GM15510 (cell line): ENCODE results near the gene BBS4.
"Not testable (repeated sequence)": the region's sequence is repeated elsewhere in the genome, so short reads cannot be mapped to it uniquely, and the experiment has no call there.

Source experiments
- POLR2A ChIP-seq: IDR thresholded peaks from 3 replicates; pipeline ENCODE4 v1.6.1; 2011; ENCODE audit warnings: borderline replicate concordance; ENCODE audit not compliant: insufficient read length; ENCODE audit errors: extremely low read depth

The BBS4 gene, protein sequence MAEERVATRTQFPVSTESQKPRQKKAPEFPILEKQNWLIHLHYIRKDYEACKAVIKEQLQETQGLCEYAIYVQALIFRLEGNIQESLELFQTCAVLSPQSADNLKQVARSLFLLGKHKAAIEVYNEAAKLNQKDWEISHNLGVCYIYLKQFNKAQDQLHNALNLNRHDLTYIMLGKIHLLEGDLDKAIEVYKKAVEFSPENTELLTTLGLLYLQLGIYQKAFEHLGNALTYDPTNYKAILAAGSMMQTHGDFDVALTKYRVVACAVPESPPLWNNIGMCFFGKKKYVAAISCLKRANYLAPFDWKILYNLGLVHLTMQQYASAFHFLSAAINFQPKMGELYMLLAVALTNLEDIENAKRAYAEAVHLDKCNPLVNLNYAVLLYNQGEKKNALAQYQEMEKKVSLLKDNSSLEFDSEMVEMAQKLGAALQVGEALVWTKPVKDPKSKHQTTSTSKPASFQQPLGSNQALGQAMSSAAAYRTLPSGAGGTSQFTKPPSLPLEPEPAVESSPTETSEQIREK

DNA sequence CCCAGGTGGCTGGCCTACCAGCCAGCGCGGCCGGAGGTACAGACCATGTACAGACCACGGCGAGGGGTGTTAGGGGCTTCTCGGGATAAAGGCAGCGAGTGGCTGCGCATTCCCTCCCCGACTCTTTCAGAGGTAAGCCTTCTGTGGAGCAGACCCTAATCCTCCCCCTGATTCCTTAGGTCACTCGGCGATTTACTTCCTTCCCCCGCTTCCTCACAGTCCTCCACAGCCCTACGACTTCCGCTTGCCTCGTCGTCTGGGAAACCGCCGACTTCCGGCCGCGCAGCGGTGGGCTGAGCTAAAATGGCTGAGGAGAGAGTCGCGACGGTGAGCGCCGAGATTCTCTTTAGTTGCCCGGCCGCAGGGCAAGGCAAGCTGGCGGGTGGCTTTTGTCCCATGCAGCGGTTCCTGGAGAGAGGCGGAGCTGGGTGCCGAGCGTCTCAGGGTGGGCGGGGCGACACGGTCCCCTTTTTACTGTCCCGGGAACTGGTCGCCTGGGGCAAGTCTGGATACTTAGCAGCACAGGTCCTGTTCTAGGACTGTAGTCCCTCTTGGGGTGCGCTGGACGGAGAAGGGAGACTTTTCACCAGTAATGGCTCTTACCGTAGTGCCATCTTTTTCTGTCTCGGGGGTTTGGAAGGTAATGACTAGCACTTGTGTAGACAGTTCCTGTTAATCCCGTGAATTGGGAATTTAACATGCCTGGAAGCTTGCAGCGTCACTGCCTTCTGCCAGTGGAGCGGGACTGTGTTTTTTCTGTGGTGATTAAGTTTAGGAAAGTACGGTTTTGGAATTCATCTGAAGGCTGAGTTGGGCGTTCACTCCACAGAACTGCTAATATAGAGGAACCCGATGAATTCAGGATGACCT, at the start of gene BBS4, which contains the start of gene HIGD2B:
BBS4 (plus strand) TSS at position 283 of the 870 bp plus-strand sequence; CDS start at position 304, 21 bp downstream.
HIGD2B (minus strand) TSS at position 258 of the 870 bp plus-strand sequence. CDS start 9,808 bp downstream, outside the sequence.
- TF ChIP-seq POLR2A = peak; percentile 82

- not testable (repeated sequence) for TF ChIP-seq POLR2A
Observed at GRCh38 chr15:72654397-72654796, 31.6 kb upstream of the BBS4 start, which contains the start of gene GOLGA6B. Gene GOLGA6B, plus strand, starts transcription at chr15:72654697. Its CDS starts 41 bp downstream, at chr15:72654738.

DNA sequence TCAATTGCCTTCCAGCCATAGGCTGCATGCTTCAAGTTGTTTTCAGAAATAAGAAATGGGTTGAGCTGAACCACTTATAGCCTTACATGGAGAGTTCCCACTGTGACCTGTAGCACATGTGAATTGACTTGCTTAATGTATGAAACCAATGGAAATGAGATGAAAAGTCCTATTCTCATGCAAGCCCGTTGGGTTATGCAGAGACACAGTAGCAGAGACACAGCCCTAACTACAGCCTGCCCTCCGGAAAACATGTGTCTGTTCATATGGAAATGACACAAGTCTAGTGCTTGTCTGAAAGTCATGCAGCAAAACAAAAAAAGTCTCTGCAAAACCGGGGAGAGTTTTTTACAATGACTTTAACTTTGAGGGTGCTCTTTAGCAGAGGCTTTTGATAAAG, 14.5 kb upstream of the BBS4 start:
- no peak for TF ChIP-seq POLR2A

GRCh38 chr15:72676838-72677237, 9.2 kb upstream of the BBS4 start:
- no peak for TF ChIP-seq POLR2A

DNA sequence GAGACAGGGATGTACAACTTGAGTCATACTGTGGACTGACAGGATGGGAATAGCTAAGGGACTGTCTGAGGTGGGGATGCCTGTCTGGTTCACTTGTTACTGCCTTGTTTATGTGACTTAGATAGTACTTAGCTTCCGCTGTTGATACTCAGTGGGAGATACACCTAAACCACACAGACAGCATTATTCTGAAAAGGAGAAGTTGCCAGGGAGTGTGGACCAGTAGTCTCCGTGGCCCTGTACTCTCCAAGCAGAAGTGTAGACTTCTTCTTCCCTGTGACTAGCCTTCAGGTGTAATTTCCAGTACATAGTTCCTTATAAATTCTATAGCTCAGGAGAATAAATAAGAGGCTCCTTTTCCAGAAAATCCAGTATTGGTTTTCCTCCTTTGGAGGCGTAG, 5.1 kb upstream of the BBS4 start:
- no peak for TF ChIP-seq POLR2A

GRCh38 chr15:72682772-72683171, 3.2 kb upstream of the BBS4 start:
- no peak for TF ChIP-seq POLR2A

DNA sequence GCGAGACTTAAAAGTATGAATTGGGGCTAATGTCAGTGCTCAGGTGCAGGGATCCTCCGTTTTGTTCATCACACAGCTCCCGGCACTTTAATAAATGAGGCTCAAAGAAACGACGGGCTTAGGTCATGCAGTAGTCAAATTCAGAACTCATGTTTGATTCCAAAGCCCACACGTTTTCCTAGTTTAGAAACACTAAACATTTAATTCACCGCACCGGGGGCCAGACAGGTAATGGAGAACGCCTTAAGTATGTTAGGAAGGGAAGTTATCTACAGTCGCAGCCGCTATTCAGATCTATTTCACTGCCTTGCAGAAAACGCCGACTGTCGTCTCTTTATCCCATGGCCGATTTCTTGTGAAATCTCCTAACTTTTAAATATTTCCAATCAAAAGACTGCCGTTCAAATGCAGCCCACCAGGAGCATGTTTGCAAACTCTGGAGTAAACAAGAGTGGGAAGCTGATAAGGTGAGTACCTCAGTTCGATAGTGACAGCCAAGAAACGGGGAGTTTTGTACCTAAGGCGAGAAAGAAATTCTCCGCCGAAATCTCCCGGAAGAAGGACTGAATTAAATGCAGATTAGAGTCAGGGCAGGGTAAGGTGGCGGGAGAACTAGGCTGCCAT, 594 bp upstream of the BBS4 start:
- TF ChIP-seq POLR2A = no peak

DNA sequence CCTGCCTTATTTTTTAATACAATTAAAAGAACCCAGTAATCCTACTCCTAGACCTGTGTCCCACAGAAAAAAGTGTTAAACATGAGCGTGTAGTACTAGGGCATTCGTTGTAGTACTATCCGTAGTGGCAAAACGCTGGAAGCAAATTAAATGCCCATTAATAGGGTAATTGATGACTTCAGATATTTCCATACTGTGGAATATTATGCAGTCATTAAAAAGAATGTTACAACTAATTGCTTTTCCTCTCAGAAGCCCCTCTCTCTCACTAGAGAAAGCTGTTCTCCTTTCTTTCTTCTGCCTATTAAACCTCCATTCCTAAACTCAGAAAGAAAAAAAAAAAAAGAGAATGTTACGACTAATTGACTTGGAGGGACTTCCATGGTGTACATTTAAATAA, 2.7 kb downstream of the BBS4 start:
- no peak for TF ChIP-seq POLR2A

DNA sequence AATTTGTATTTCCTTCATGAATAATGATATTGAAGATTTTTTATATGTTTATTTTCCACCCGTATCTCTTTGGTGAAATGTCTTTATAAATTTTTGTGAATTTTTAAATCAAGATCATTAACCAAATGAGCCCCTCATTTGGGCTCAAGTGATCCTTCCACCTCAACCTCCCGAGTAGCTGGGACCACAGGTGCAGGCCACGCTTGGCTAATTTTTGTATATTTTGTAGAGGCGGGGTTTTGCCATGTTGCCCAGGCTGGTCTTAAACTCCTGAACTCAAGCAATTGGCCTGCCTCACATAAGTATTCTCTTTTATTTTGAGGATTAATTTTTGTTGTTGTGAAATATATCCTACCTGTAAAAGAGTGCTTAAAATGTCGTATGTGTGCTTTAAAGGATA, 4.9 kb downstream of the BBS4 start:
- no peak for TF ChIP-seq POLR2A

- no peak for TF ChIP-seq POLR2A
Observed at GRCh38 chr15:72698938-72699337, 12.9 kb downstream of the BBS4 start.

GRCh38 chr15:72700076-72700475, 14.1 kb downstream of the BBS4 start:
- no peak for TF ChIP-seq POLR2A

DNA sequence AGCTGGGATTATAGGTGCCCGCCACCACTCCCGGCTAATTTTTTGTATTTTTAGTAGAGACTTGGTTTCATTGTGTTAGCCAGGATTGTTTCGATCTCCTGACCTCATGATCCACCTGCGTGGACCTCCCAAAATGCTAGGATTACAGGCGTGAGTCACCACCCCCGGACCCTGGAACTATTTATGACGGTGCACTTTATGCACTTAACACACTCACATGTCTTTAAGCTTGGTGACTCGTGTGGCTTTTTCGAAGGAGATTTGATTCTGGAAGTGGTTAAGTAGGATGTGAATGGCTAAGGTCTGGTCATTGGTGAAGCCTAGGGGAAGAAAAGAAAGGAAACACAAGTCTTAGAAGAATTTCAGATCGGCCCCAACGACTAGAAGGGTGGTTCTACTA, 20.3 kb downstream of the BBS4 start:
- TF ChIP-seq POLR2A = no peak

DNA sequence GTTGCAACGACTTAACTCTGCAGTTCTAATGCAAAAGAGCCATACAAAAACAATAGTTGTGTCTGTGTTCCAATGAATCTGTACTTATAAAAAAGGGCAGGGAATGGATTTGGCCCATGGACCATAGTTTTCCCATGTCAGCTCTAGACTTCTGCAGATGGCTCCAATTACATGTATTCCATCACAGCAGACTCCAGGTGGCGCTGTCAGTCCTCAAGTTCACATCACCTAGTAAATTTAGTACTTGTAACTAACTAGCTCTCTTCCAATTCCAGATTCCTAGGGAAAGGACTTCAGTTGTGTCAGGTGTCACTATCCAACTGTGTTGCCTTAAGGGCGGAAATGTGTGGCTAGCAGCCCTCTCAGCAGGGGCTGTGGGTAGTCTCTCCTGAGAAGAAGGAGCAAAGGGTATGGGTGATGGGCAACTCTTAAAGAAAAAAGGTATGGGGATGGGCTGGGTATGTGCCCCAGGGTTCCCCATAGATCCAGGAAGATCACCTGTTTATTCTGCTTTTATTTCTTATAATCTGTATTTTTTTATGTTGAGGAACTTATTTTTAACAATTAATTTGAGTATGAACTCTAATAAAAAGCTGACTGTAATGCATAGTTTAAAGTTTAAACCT, 36.2 kb downstream of the BBS4 start:
- no peak for TF ChIP-seq POLR2A

- TF ChIP-seq POLR2A = no peak
Observed at GRCh38 chr15:72724028-72724427, 38.0 kb downstream of the BBS4 start.
